H1 (cell line): ENCODE results near the gene TMEM140. TPM values are rescaled to one million over a fixed set of nuclear protein-coding genes. Genes with fewer than 3 reads are reported as not detected.

Experiments used
- CTCF ChIA-PET: fragments of 300-600 bp; sonication (Branson Sonifier 250); formaldehyde crosslinking; loops from one replicate; lab custom pipeline; 2021; ENCODE audit not compliant: partially characterized antibody; lab: Charles Lee
- POLR2A ChIA-PET: fragments of 300-600 bp; sonication (Branson Sonifier 250); formaldehyde crosslinking; loops from one replicate; lab custom pipeline; 2021; ENCODE audit warnings: inconsistent platforms; ENCODE audit not compliant: partially characterized antibody; lab: Charles Lee
- DNase-seq, 2 experiments: peaks; one replicate each; pipeline versions ENCODE4 v3.0.0 to v3.0.0-alpha.2; 2010 to 2022; ENCODE audit warnings: low spot score in 2 of 2, low read depth in 1 of 2, mixed read lengths in 1 of 2
- FAIRE-seq: peaks from 2 replicates; lab custom pipeline; 2011; peaks lifted over from hg19 to GRCh38; lab: Jason Lieb, UNC
- H2AFZ ChIP-seq: 2 replicates; pipeline ENCODE4 v1.8.1; 2012; ENCODE audit warnings: low read length, inconsistent platforms
- H2AK5ac ChIP-seq: 2 replicates; pipeline ENCODE4 v1.6.1; 2013; ENCODE audit warnings: low read depth, low read length
- H2BK120ac ChIP-seq: replicated peaks from 2 replicates; pipeline ENCODE3; 2013; ENCODE audit warnings: low read depth, low read length, inconsistent platforms
- H2BK12ac ChIP-seq: 2 replicates; pipeline ENCODE4 v1.6.1; 2013; ENCODE audit warnings: low read depth, low read length
- H2BK15ac ChIP-seq: 2 replicates; pipeline ENCODE4 v1.6.1; 2013; ENCODE audit warnings: low read length
- H2BK20ac ChIP-seq: 2 replicates; pipeline ENCODE4 v1.6.1; 2013; ENCODE audit warnings: low read length
- H2BK5ac ChIP-seq: 2 replicates; pipeline ENCODE4 v1.6.1; 2013; ENCODE audit warnings: low read depth, low read length
- H3K14ac ChIP-seq: 2 replicates; pipeline ENCODE4 v1.6.1; 2013; ENCODE audit warnings: inconsistent platforms; ENCODE audit not compliant: insufficient read length
- H3K18ac ChIP-seq: 2 replicates; pipeline ENCODE4 v1.6.1; 2013; ENCODE audit warnings: low read length; ENCODE audit errors: extremely low read depth
- H3K23ac ChIP-seq: 2 replicates; pipeline ENCODE4 v1.6.1; 2013; ENCODE audit warnings: inconsistent platforms; ENCODE audit not compliant: insufficient read length
- H3K23me2 ChIP-seq: 2 replicates; pipeline ENCODE4 v1.6.1; 2013; ENCODE audit warnings: low read depth, low read length
- H3K27ac ChIP-seq: 2 replicates; pipeline ENCODE4 v1.6.1; 2011; ENCODE audit warnings: low read depth, low read length, inconsistent platforms
- H3K27me3 ChIP-seq, 4 experiments: replicated peaks in 1 of 4; 1 replicate in 1 of 4; 2 replicates in 3 of 4; pipeline versions ENCODE4 v1.6.1 to v1.8.1; 2011 to 2013; ENCODE audit warnings: low read length in 3 of 4, mild to moderate bottlenecking in 3 of 4, inconsistent platforms in 2 of 4, mixed read lengths in 2 of 4, moderate library complexity in 1 of 4; ENCODE audit not compliant: control insufficient read depth in 3 of 4, insufficient read depth in 3 of 4; ENCODE audit errors: extremely low read depth in 1 of 4
- H3K36me3 ChIP-seq, 4 experiments: 2 replicates each; pipeline versions ENCODE4 v1.6.1 to v1.8.1; 2011 to 2013; ENCODE audit warnings: mild to moderate bottlenecking in 4 of 4, low read length in 3 of 4, moderate library complexity in 2 of 4, control low read depth in 1 of 4, inconsistent platforms in 1 of 4; ENCODE audit not compliant: insufficient read depth in 4 of 4, control insufficient read depth in 2 of 4
- H3K4ac ChIP-seq: replicated peaks from 2 replicates; pipeline ENCODE3; 2013; ENCODE audit warnings: low read length, low read depth, mixed read lengths, inconsistent platforms; ENCODE audit not compliant: insufficient read length
- H3K4me1 ChIP-seq, 4 experiments: replicated peaks in 1 of 4; 1 replicate in 1 of 4; 2 replicates in 3 of 4; pipeline versions ENCODE4 v1.6.1 to v1.8.1; 2011 to 2013; ENCODE audit warnings: low read length in 3 of 4, inconsistent platforms in 2 of 4, mixed read lengths in 1 of 4; ENCODE audit not compliant: insufficient read depth in 4 of 4, control insufficient read depth in 3 of 4
- H3K4me2 ChIP-seq, 2 experiments: 2 replicates each; pipeline versions ENCODE4 v1.6.1 to v1.8.1; 2011 to 2013; ENCODE audit warnings: low read depth in 2 of 2, low read length in 2 of 2, control low read depth in 1 of 2, inconsistent platforms in 1 of 2, mild to moderate bottlenecking in 1 of 2; ENCODE audit not compliant: insufficient read depth in 1 of 2
- H3K4me3 ChIP-seq, 4 experiments: fragments of 200-600, 300-600 bp in 1 of 4; sonication (generic), shearing (Covaris generic), sonication (Bioruptor Twin) in 1 of 4; 2 replicates each; pipeline versions ENCODE4 v1.5.1 to v1.8.1; 2011 to 2016; ENCODE audit warnings: low read length in 4 of 4, low read depth in 3 of 4, control low read depth in 2 of 4, inconsistent platforms in 2 of 4, mild to moderate bottlenecking in 2 of 4, mixed read lengths in 1 of 4, moderate library complexity in 1 of 4; ENCODE audit not compliant: insufficient read depth in 2 of 4; ENCODE audit errors: extremely low read depth in 1 of 4
- H3K56ac ChIP-seq: replicated peaks from 2 replicates; pipeline ENCODE3; 2013; ENCODE audit warnings: low read depth, mild to moderate bottlenecking, mixed read lengths, low read length, inconsistent platforms; ENCODE audit not compliant: insufficient read length
- H3K79me1 ChIP-seq: 2 replicates; pipeline ENCODE4 v1.6.1; 2013; ENCODE audit warnings: low read depth, low read length, control low read depth
- H3K79me2 ChIP-seq, 2 experiments: 2 replicates each; pipeline versions ENCODE4 v1.6.1 to v1.8.1; 2012 to 2013; ENCODE audit warnings: low read length in 2 of 2, mild to moderate bottlenecking in 2 of 2, inconsistent platforms in 1 of 2; ENCODE audit not compliant: insufficient read depth in 2 of 2, control insufficient read depth in 1 of 2
- H3K9ac ChIP-seq, 4 experiments: replicated peaks in 1 of 4; 1 replicate in 1 of 4; 2 replicates in 3 of 4; pipeline versions ENCODE4 v1.6.1 to v1.8.1; 2011 to 2013; ENCODE audit warnings: low read depth in 3 of 4, low read length in 3 of 4, control low read depth in 2 of 4, mild to moderate bottlenecking in 2 of 4, moderate library complexity in 2 of 4, inconsistent platforms in 1 of 4; ENCODE audit errors: extremely low read depth in 1 of 4
- H3K9me3 ChIP-seq, 2 experiments: 2 replicates each; pipeline versions ENCODE4 v1.6.1 to v1.8.1; 2012 to 2013; ENCODE audit warnings: mild to moderate bottlenecking in 2 of 2, moderate library complexity in 2 of 2, control low read depth in 1 of 2, inconsistent platforms in 1 of 2, low read depth in 1 of 2, low read length in 1 of 2, mixed read lengths in 1 of 2; ENCODE audit not compliant: insufficient read depth in 2 of 2
- H4K20me1 ChIP-seq, 2 experiments: replicated peaks in 1 of 2; 2 replicates each; pipeline versions ENCODE3 to v1.8.1; 2011 to 2013; ENCODE audit warnings: inconsistent platforms in 2 of 2, low read length in 2 of 2, mild to moderate bottlenecking in 1 of 2; ENCODE audit not compliant: insufficient read depth in 2 of 2, control insufficient read depth in 1 of 2
- H4K5ac ChIP-seq: 2 replicates; pipeline ENCODE4 v1.6.1; 2013; ENCODE audit warnings: low read length, low read depth, mixed read lengths, inconsistent platforms; ENCODE audit not compliant: insufficient read length
- H4K8ac ChIP-seq: 2 replicates; pipeline ENCODE4 v1.8.0; 2013; ENCODE audit warnings: mild to moderate bottlenecking, moderate library complexity, low read length, inconsistent platforms; ENCODE audit not compliant: insufficient read depth; ENCODE audit errors: extremely low read depth
- H4K91ac ChIP-seq: replicated peaks from 2 replicates; pipeline ENCODE3; 2013; ENCODE audit warnings: low read length, mixed read lengths, inconsistent platforms; ENCODE audit not compliant: insufficient read length
- CHD2 ChIP-seq: IDR thresholded peaks from 2 replicates; pipeline ENCODE4 v1.6.1; 2012; ENCODE audit warnings: low read length, improper control_type of control experiment
- EP300 ChIP-seq, 2 experiments: IDR thresholded peaks; 1 replicate in 1 of 2; 2 replicates in 1 of 2; pipeline ENCODE4 v1.6.1; 2011 to 2012; ENCODE audit warnings: low read depth in 2 of 2, low read length in 2 of 2, mild to moderate bottlenecking in 2 of 2, borderline replicate concordance in 1 of 2, inconsistent platforms in 1 of 2, moderate library complexity in 1 of 2
- FOSL1 ChIP-seq: IDR thresholded peaks from 2 replicates; pipeline ENCODE4 v1.6.1; 2011; ENCODE audit warnings: mild to moderate bottlenecking, low read depth, low read length, moderate library complexity; ENCODE audit not compliant: insufficient read depth
- GTF2F1 ChIP-seq: IDR thresholded peaks from 2 replicates; pipeline ENCODE4 v1.6.1; 2012; ENCODE audit warnings: low read depth, low read length, improper control_type of control experiment, borderline replicate concordance
- KDM1A ChIP-seq: fragments of 200-600, 300-600 bp; sonication (generic); IDR thresholded peaks from 2 replicates; pipeline ENCODE4 v1.7.1; 2016; ENCODE audit warnings: mild to moderate bottlenecking, low read length, borderline replicate concordance
- POLR2AphosphoS5 ChIP-seq: IDR thresholded peaks from 2 replicates; pipeline ENCODE4 v1.6.1; 2011; ENCODE audit warnings: low read depth, low read length
- RBBP5 ChIP-seq: IDR thresholded peaks from 2 replicates; pipeline ENCODE4 v1.7.1; 2012; ENCODE audit warnings: low read depth, mild to moderate bottlenecking, inconsistent platforms, low read length, moderate library complexity, borderline replicate concordance
- RNF2 ChIP-seq: fragments of 200-900, 300-1000 bp; sonication (generic); IDR thresholded peaks from 2 replicates; pipeline ENCODE4 v1.7.1; 2016; ENCODE audit warnings: borderline replicate concordance, low read depth, mild to moderate bottlenecking, antibody characterized with exemption, low read length; ENCODE audit not compliant: poor library complexity, severe bottlenecking; ENCODE audit errors: missing control alignments
- SIRT6 ChIP-seq: IDR thresholded peaks from one replicate; pipeline ENCODE4 v1.7.1; 2012; ENCODE audit warnings: low read length, inconsistent platforms
- SP2 ChIP-seq: IDR thresholded peaks from 2 replicates; pipeline ENCODE4 v1.6.1; 2012; ENCODE audit warnings: mild to moderate bottlenecking, low read length, inconsistent platforms
- SP4 ChIP-seq: IDR thresholded peaks from 2 replicates; pipeline ENCODE4 v1.6.1; 2012; ENCODE audit warnings: low read length, inconsistent platforms
- SRF ChIP-seq: IDR thresholded peaks from 2 replicates; pipeline ENCODE4 v1.6.1; 2011; ENCODE audit warnings: mild to moderate bottlenecking, low read depth, low read length, moderate library complexity
- WGBS, 2 experiments: shearing (Covaris generic) in 1 of 2; methylation state at CpG; one replicate each; pipeline versions ENCODE4 v1.1.6 to v1.1.7; 2013 to 2015; ENCODE audit warnings: low lambda C conversion rate in 2 of 2, mixed read lengths in 2 of 2, inconsistent platforms in 1 of 2, low coverage in 1 of 2, missing lambda C conversion rate in 1 of 2; ENCODE audit not compliant: insufficient replicate concordance in 2 of 2, insufficient coverage in 1 of 2, insufficient read length in 1 of 2; ENCODE audit errors: extremely low coverage in 1 of 2, missing lambda C conversion rate in 1 of 2; 5-methylcytosine and 5-hydroxymethylcytosine counted together
- polyA plus RNA-seq, 7 experiments: library from polyadenylated mRNA; depleted of rRNA in 3 of 7; stranded (reverse) in 5 of 7; unstranded in 2 of 7; fragments of >200 nt in 5 of 7; fragments of 200-250 nt in 2 of 7; gene quantifications; 1 replicate in 5 of 7; 2 replicates in 1 of 7; 4 replicates in 1 of 7; pipeline versions ENCODE4 v1.2.1 to v1.2.3, GENCODE V29; 2011 to 2013; ENCODE audit warnings: missing spikeins in 2 of 7, mixed read lengths in 2 of 7
- total RNA-seq: library from RNA; stranded (reverse); fragmentation: NEBNext Ultra II Directional; extraction: Animal tissue kit (Norgen Biotek cat#: 25700); gene quantifications from 2 replicates; pipeline ENCODE4 v1.2.1, GENCODE V29; 2021

Gene TMEM140
- total and polyA plus RNA-seq, 2 of the 8 experiments (the other 6 are each of a cell fraction or from before 2014, with no cell fraction given), result not detected

- no peak overlapping the region for H3K27ac ChIP-seq
- DNase-seq, result no peak
- POLR2A ChIA-PET, result interaction anchor here (1.1 to 1.6 kb wide), 2 partner anchors 11 to 13 kb away, joined by 4 to 6 read pairs; no protein-coding TSS in a partner anchor
- H3K18ac ChIP-seq, result no peak overlapping the region
- H4K5ac ChIP-seq, result no peak overlapping the region
- H3K79me1 ChIP-seq, result no peaks in the 10 kb centered on the region
- CTCF ChIA-PET, result interaction anchor here (0.7 to 1.8 kb wide), 4 partner anchors 48 to 266 kb away, joined by 3 to 6 read pairs (median 3); partner anchors contain the start of gene AGBL3
- H3K4me2 ChIP-seq, result no peak overlapping the region
- no peak overlapping the region for H3K4ac ChIP-seq
- no peak overlapping the region for H2BK5ac ChIP-seq
- no peaks in the 10 kb centered on the region for H3K27me3 ChIP-seq
- no peak overlapping the region for H3K9ac ChIP-seq
- H4K91ac ChIP-seq, result no peak overlapping the region
- no peak overlapping the region for H3K4me3 ChIP-seq
- H3K79me2 ChIP-seq, result no peaks in the 10 kb centered on the region
- no peak overlapping the region for H2BK15ac ChIP-seq
- no peak overlapping the region for H3K23ac ChIP-seq
- no peak overlapping the region for H2AK5ac ChIP-seq
- no peaks in the 10 kb centered on the region for H3K36me3 ChIP-seq
- H3K23me2 ChIP-seq, result no peaks in the 10 kb centered on the region
- H3K14ac ChIP-seq, result no peak overlapping the region
- no peak for FAIRE-seq
- no peak overlapping the region for H2AFZ ChIP-seq
- H2BK12ac ChIP-seq, result no peak overlapping the region
- H4K8ac ChIP-seq, result no peak overlapping the region
- no peak overlapping the region for H2BK120ac ChIP-seq
- 86% methylated on average over 6 of the region's 6 CpGs; no CpG with 5 or more reads in 1 of the 2 experiments for WGBS, 2 experiments
- no peak overlapping the region for H3K56ac ChIP-seq
- H3K9me3 ChIP-seq, result no peaks in the 10 kb centered on the region
- H3K4me1 ChIP-seq, result no peaks in the 10 kb centered on the region
- no peaks in the 10 kb centered on the region for H4K20me1 ChIP-seq
- H2BK20ac ChIP-seq, result no peak overlapping the region
- no peak for TF ChIP-seq RBBP5
- no peak for TF ChIP-seq RNF2
- TF ChIP-seq KDM1A, result no peak
- TF ChIP-seq POLR2AphosphoS5, result no peak
- TF ChIP-seq SRF, result no peak
- no peak for TF ChIP-seq CHD2
- no peak for TF ChIP-seq EP300 (IDR thresholded peaks at IDR 0.05; ENCODE audit: borderline replicate concordance in 1 of 2, low read depth in 2 of 2, low read length in 2 of 2)
- no peak for TF ChIP-seq SIRT6
- TF ChIP-seq GTF2F1, result no peak
- no peak for TF ChIP-seq FOSL1
- no peak for TF ChIP-seq SP4
- TF ChIP-seq SP2, result no peak
Measured at GRCh38 chr7:135147341-135147898, 452 bp upstream of the TMEM140 start.
